Measurements from ENCODE around the gene SPTBN5.

The SPTBN5 gene

GRCh38 chr15:41926185-41927056 is 32.6 kb upstream of the SPTBN5 start:
- no peak for DNase-seq (ENCODE audit: low read depth, low spot score)

DNA sequence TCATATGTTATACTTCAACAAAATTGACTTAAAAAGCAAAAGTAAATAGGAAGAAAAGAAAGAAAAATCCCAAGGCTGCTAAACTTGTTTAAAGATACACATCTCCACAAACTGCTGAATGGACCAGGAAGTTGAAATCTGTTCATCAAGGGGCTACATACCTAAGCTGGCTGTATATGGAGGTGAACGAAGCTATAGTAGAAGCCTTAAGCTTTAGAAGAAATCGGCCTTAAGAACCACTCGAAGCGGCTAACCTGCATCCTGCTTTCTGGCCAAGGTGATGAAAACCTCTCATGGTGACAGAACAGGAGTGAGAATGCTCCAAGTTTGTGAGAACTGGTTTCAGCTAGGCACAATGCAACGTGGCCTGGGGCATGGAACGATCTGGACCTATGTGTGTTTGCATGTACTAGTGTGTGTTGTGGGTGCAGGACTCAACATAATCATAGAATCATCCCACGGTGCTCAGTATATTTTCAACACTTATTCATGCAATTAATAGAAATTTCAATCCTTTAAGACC is 31.3 kb upstream of the SPTBN5 start:
- DNase-seq (ENCODE audit: low read depth, low spot score) = no peak

DNA sequence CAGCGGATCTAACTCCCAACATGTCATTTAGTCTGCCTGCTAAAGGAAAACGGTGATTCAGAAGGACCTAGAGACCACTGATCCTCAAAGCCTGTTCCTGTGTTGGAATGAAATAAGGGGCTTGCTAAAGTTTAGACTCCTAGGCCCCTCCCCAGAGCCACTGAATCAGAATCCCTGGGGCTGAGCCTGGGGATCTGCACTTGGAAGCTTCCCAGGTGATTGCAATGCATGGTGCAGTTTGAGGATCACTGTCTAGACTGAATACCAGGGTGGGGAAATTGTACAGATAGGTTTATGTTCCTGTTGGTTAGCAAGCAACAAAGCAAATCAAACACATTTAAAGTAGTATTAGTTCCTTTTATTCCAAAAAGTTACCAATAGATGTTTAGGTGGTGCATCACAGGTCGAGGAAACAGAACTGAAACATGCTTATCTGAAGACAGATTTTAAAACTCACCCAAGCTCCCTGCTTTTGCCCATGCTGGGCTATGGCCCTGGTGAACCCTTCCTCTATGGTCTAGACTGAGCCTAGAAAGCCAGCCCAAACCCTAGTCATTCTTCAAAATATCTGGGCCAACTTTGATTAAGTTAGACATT is 29.6 kb upstream of the SPTBN5 start:
- no peak for DNase-seq (ENCODE audit: low read depth, low spot score)

DNA sequence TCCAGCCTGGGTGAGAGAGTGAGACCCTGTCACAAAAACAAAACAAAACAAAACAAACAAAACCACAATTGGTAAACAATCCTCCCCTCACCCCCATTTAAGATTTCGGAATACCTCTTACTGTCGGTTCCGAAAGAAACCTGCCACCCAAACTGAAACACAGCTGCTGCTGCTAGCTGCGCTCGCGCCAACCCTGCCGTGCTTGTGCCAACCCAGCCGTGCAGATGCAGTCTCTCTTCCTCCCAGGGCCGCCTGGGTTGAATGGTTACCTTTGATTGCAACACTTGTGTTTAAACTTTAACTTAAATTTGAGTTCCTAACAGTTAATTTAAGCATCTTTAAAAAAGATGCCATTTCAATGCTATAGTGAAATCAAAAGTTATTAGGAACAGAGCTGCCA is 28.5 kb upstream of the SPTBN5 start:
- DNase-seq (ENCODE audit: low read depth, low spot score) = no peak

GRCh38 chr15:41921639-41922038 is 27.8 kb upstream of the SPTBN5 start:
- DNase-seq (ENCODE audit: low read depth, low spot score) = no peak

GRCh38 chr15:41921167-41921566 is 27.3 kb upstream of the SPTBN5 start:
- DNase-seq (ENCODE audit: low read depth, low spot score) = no peak

- peak; percentile 93 for DNase-seq (ENCODE audit: low read depth, low spot score)
Observed at GRCh38 chr15:41919954-41920538, 26.2 kb upstream of the SPTBN5 start.

DNA sequence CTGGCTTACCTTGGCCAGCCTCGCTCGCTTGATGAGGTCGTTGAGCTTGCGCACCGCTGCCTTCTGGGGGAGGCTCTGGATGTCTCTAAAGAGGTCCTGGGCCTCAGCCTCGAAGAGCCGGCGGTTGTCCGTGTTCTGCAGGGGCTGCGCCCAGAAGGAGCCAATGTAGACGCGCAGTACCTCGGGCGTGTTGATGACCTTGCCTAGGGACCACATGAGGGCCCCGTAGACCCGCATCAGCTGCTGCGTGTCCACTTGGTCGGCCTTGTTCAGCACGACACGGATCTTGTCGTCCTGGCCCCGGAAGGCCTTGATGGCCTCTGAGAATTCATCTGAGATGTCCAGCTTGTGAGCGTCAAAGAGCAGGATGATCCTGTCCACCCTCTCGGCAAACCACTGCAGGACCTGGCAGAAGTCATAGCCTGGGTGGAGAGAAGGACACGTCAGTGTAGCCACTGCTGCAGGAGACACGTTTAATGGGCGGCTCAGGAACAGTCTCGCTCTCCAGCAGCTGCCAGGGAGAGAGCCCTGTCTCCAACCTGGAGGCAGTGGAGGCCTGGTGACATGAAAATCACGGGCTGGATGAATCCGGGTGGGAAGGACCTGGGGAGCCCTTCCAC is 25.5 kb upstream of the SPTBN5 start:
- no peak for DNase-seq (ENCODE audit: low read depth, low spot score)

DNA sequence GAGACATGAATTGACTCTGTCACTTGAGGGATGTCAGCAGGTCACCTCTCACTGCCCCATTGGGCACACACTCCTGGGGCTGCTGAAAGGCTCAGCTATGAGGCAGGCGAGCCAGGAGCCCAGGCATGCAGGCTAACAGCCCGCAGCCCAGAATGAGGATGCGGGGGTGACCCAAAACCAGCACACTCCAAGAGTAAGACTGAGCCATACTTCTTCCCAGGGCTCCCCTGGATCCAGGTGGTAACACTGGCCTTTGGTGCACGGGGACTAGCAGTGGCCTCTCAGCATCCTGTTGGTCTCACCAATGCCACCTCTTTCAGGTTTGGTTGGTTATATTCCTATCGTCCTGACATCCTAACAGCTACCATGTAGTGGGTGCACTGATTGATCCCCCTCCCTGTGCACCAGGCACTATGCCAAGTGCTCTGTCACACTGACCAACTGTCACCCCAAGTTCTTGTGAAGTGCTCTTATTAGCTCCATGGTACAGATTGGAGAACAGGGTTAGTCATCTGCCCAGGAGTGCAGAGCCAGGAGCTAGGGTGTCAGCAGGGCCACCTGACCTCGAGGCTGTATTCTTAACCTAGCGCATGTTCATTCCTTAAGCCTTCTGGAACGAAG is 24.8 kb upstream of the SPTBN5 start:
- DNase-seq (ENCODE audit: low read depth, low spot score) = no peak

- DNase-seq (ENCODE audit: low read depth, low spot score) = no peak
Observed at GRCh38 chr15:41917767-41918430, 24.0 kb upstream of the SPTBN5 start.

GRCh38 chr15:41915255-41915994 is 21.6 kb upstream of the SPTBN5 start:
- no peak for DNase-seq (ENCODE audit: low read depth, low spot score)

DNA sequence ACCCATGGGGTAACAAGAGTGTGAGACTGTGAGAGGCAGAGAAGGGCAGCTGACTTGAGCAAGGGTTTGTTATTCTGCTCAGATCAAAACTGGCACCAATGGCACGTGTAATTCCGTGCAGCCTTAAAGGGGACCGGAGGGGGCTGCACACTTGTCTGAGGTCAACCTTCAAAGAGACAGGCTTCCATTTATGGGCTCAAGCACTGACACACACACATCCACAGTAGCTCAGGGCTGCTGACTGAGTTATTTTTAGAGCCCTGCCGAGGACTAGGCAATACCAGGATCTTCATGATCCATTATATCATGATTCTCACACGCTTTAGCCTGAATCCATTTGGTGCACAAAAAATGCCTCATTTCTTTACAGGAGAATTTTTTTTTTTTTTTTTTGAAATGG is 20.6 kb upstream of the SPTBN5 start:
- DNase-seq (ENCODE audit: low read depth, low spot score) = no peak

GRCh38 chr15:41913256-41913655 is 19.4 kb upstream of the SPTBN5 start:
- DNase-seq (ENCODE audit: low read depth, low spot score) = no peak

- DNase-seq (ENCODE audit: low read depth, low spot score) = no peak
Observed at GRCh38 chr15:41911691-41912345, 18.0 kb upstream of the SPTBN5 start.

DNA sequence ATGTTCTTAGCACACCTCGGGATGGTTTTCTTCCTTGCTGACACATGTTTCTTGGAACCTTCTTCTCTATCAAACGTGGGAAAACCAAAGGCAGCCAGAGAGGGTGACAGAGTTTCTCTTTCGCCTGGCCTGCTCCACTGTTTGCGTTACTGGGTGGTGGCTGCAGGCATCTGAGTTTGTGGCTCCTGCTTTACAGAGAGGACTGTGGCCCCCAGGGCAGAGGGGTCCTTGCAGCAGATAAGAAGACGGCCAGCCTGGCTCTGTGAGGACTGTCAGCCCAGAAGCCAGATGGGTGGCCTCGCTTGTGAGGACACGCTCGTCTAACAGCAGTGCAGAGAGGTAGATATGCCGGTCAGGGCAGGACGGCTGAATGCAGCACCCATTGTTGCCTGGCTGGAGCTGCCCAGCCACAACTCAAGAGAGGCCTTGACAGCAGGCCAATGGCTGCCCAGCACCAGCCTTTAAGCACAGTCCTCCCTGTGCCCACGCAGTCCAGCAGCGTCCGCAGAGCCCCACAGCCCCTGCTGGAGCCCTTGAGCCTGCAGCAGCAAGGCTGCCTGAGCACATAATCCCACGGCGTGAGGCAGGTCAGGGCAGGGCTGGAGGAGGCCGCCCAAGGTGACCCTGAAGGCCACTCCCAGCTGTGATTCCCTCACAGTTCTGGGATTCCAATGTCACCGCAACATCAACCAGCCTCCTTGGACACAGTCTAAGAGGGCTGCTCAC is 15.0 kb upstream of the SPTBN5 start:
- DNase-seq (ENCODE audit: low read depth, low spot score) = no peak

GRCh38 chr15:41907141-41907540 is 13.3 kb upstream of the SPTBN5 start:
- no peak for DNase-seq (ENCODE audit: low read depth, low spot score)

GRCh38 chr15:41906608-41907007 is 12.8 kb upstream of the SPTBN5 start:
- no peak for DNase-seq (ENCODE audit: low read depth, low spot score)

- DNase-seq (ENCODE audit: low read depth, low spot score) = no peak
Observed at GRCh38 chr15:41905036-41905793, 11.4 kb upstream of the SPTBN5 start.
